ENCODE data around the gene ZNF592. TPM values are rescaled to one million over a fixed set of nuclear protein-coding genes. Genes with fewer than 3 reads are reported as not detected.
A peak's percentile ranks its signal among the peaks of the same experiment; 100 is the strongest.

ZNF592 gene
- total RNA-seq, 4 donors from 2014 or later, result 21.6 to 36.3 (median 32.6) TPM

- 65 to 66% methylated on average over 5 of the region's 5 CpGs for WGBS, 2 donors
- Histone ChIP-seq H3K27ac (no peak overlapping the region), H3K4me3 (no peak overlapping the region), H3K9me3 (no peaks in the 10 kb centered on the region), H3K4me1 (peaks cover 0 to 32% (median 4%) of the 10 kb centered on the region in 4 donors), H3K27me3 (no peaks in the 10 kb centered on the region), H3K36me3 (peaks cover 0 to 54% (median 0%) of the 10 kb centered on the region in 3 donors)
- no peak for TF ChIP-seq POLR2A (IDR thresholded peaks at IDR 0.05)
- TF ChIP-seq, protein P1, sequence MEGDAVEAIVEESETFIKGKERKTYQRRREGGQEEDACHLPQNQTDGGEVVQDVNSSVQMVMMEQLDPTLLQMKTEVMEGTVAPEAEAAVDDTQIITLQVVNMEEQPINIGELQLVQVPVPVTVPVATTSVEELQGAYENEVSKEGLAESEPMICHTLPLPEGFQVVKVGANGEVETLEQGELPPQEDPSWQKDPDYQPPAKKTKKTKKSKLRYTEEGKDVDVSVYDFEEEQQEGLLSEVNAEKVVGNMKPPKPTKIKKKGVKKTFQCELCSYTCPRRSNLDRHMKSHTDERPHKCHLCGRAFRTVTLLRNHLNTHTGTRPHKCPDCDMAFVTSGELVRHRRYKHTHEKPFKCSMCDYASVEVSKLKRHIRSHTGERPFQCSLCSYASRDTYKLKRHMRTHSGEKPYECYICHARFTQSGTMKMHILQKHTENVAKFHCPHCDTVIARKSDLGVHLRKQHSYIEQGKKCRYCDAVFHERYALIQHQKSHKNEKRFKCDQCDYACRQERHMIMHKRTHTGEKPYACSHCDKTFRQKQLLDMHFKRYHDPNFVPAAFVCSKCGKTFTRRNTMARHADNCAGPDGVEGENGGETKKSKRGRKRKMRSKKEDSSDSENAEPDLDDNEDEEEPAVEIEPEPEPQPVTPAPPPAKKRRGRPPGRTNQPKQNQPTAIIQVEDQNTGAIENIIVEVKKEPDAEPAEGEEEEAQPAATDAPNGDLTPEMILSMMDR (IDR thresholded peaks at IDR 0.05), result no peak
- no peak for DNase-seq (ENCODE audit: low spot score in 2 of 2)
Observed at GRCh38 chr15:84772031-84772430, 23.6 kb downstream of the ZNF592 start.

DNA sequence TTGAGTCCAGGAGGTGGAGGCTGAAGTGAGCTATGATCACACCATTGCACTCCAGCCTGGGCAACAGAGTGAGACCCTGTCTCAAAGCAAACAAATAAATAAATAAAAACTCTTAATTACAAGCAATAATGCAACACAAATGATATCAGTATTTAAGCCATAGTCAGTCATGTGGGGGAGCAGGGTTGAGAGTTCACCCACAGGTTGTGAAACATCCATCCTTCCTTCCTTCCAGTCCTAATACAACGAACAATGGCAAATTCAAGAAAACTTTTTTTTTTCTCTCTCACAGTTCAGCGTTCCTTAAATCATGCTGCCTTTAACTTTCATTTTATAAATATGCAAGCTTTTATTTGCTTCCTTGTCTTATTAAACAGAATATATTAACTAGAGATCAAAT is 24.1 kb downstream of the ZNF592 start:
- DNase-seq (ENCODE audit: low spot score in 2 of 2), result no peak
- no peak overlapping the region for H3K4me3 ChIP-seq
- 19 to 30% methylated on average over 2 of the region's 2 CpGs for WGBS, 2 donors
- peaks cover 0 to 50% (median 0%) of the 10 kb centered on the region in 3 donors for H3K36me3 ChIP-seq
- H3K27ac ChIP-seq, result no peak overlapping the region
- H3K4me1 ChIP-seq, result peaks cover 0 to 35% (median 4%) of the 10 kb centered on the region in 4 donors
- no peaks in the 10 kb centered on the region for H3K9me3 ChIP-seq
- no peak for TF ChIP-seq POLR2A (IDR thresholded peaks at IDR 0.05)
- TF ChIP-seq, protein P1 (IDR thresholded peaks at IDR 0.05), result no peak
- no peak for TF ChIP-seq EP300 (IDR thresholded peaks at IDR 0.05)
- no peaks in the 10 kb centered on the region for H3K27me3 ChIP-seq

- Histone ChIP-seq H3K9me3 (no peaks in the 10 kb centered on the region), H3K27ac (peak overlapping the region in 1 of 4 donors; percentile 5), H3K27me3 (no peaks in the 10 kb centered on the region), H3K4me3 (no peak overlapping the region), H3K36me3 (peaks cover 0 to 46% (median 0%) of the 10 kb centered on the region in 3 donors), H3K4me1 (peaks cover 0 to 44% (median 5%) of the 10 kb centered on the region in 4 donors)
- DNase-seq (ENCODE audit: low spot score in 2 of 2), result no peak
- TF ChIP-seq EP300 (IDR thresholded peaks at IDR 0.05), result peak in 1 of 2 donors; percentile 8
- TF ChIP-seq POLR2A (IDR thresholded peaks at IDR 0.05), result no peak
- TF ChIP-seq, protein P1 (IDR thresholded peaks at IDR 0.05), result no peak
- 85% methylated on average over 3 of the region's 3 CpGs for WGBS, 2 donors
Observed at GRCh38 chr15:84773716-84774115, 25.3 kb downstream of the ZNF592 start.

DNA sequence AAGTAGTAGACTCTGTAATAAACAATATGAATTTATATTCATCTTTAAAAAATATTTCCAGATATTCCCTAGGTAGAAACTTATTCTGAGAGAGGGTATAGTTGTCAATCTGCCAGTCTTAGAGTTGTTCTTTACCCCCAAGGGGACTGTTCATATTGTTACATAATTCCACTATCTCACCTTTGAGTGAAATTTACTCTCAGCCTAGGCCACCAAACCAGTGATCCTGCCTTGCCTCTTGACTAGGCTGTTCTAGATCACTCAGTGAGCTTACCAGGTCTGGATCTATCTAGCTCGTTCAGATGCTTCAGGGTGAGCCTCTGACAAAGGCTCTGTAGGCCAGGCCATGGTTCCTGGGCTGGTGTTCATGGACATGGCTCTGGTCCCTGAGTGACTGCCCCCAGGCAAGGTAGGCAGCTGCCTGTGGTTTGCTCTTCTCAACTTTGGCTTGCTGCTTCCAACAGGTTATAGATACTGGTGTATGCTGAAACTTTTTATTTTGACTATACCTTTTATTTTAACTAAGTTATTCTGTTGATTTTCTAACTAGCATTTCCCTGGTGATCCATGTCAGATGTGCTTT is 27.6 kb downstream of the ZNF592 start:
- no peak overlapping the region for H3K4me3 ChIP-seq
- H3K27ac ChIP-seq, result peak overlapping the region in 2 of 4 donors; percentile 33 to 50
- 80 to 85% methylated on average over 1 of the region's 1 CpG for WGBS, 2 donors
- no peaks in the 10 kb centered on the region for H3K27me3 ChIP-seq
- H3K36me3 ChIP-seq, result peaks cover 0 to 28% (median 0%) of the 10 kb centered on the region in 3 donors
- TF ChIP-seq EP300 (IDR thresholded peaks at IDR 0.05) (no peak), POLR2A (IDR thresholded peaks at IDR 0.05) (no peak)
- TF ChIP-seq, protein P1 (IDR thresholded peaks at IDR 0.05), result no peak
- peaks cover 0 to 52% (median 11%) of the 10 kb centered on the region in 4 donors for H3K4me1 ChIP-seq
- H3K9me3 ChIP-seq, result no peaks in the 10 kb centered on the region
- DNase-seq (ENCODE audit: low spot score in 2 of 2), result no peak

DNA sequence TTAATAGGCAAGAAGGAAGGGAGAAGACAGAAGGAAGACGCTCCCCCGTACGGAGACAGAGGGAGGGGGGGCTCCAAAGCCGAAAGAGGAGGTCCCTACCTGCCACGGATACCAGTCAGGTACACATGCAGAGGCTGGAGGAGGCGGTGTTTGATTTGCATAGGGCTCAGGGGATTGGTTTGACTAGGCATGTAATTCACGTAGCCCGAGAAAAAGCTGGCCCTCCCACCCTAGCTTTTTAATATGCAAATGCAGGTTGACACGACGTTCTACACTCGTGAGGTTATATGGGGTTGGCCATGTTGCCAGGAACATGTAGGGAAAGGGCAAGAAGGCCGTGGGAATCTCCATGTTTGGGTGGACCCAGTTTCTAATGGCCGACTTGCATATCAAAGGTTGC is 29.8 kb downstream of the ZNF592 start:
- H3K4me1 ChIP-seq, result peaks cover 0 to 40% (median 7%) of the 10 kb centered on the region in 4 donors
- no peaks in the 10 kb centered on the region for H3K9me3 ChIP-seq
- peaks cover 0 to 40% (median 0%) of the 10 kb centered on the region in 3 donors for H3K36me3 ChIP-seq
- no peak overlapping the region for H3K27ac ChIP-seq
- TF ChIP-seq, protein P1 (IDR thresholded peaks at IDR 0.05), result no peak
- TF ChIP-seq POLR2A (IDR thresholded peaks at IDR 0.05), result no peak
- TF ChIP-seq EP300 (IDR thresholded peaks at IDR 0.05), result no peak
- DNase-seq (ENCODE audit: low spot score in 2 of 2), result no peak
- H3K27me3 ChIP-seq, result no peaks in the 10 kb centered on the region
- H3K4me3 ChIP-seq, result no peak overlapping the region
- WGBS, 2 donors, result 78 to 80% methylated on average over 13 of the region's 13 CpGs

All from tibial nerve (tissue), 4 donors.